Sigmoid colon (tissue), 7 donors: Measurements from ENCODE around the gene SKA2. TPM values are rescaled to one million over a fixed set of nuclear protein-coding genes. Genes with fewer than 3 reads are reported as not detected.

Experiments used
- DNase-seq: peaks from one replicate; pipeline ENCODE4 v3.0.0-alpha.2; 2019
- H3K27ac ChIP-seq, 4 donors: fragments of 200-600 bp; sonication (generic); one replicate each; pipeline ENCODE4 v1.5.1; 2016 to 2019; ENCODE audit warnings: mild to moderate bottlenecking in 1 of 4
- H3K27me3 ChIP-seq, 3 donors: fragments of 200-600 bp; sonication (generic); one replicate each; pipeline ENCODE4 v1.5.1; 2019; ENCODE audit warnings: mild to moderate bottlenecking in 1 of 3
- H3K36me3 ChIP-seq, 4 donors: fragments of 200-600 bp; sonication (generic); one replicate each; pipeline ENCODE4 v1.5.1; 2016 to 2019
- H3K4me1 ChIP-seq, 4 donors: fragments of 200-600 bp; sonication (generic); one replicate each; pipeline ENCODE4 v1.5.1; 2017 to 2019
- H3K4me3 ChIP-seq, 4 donors: fragments of 200-600 bp; sonication (generic); one replicate each; pipeline ENCODE4 v1.5.1; 2017 to 2019; ENCODE audit warnings: mild to moderate bottlenecking in 2 of 4, moderate library complexity in 1 of 4
- H3K9me3 ChIP-seq, 4 donors: fragments of 200-600 bp in 3 of 4; sonication (generic) in 3 of 4; one replicate each; pipeline versions ENCODE4 v1.5.1 to v1.6.1; 2013 to 2019
- CTCF ChIP-seq, 4 experiments: fragments of 450-650 bp in 3 of 4; fragments of 200-600 bp in 1 of 4; IDR thresholded peaks; one replicate each; pipeline ENCODE4 v1.5.1; 2016 to 2019; ENCODE audit warnings: antibody characterized with exemption in 4 of 4, mild to moderate bottlenecking in 3 of 4, moderate library complexity in 2 of 4
- EP300 ChIP-seq, 4 donors: sonication (generic); formaldehyde crosslinking; IDR thresholded peaks; one replicate each; pipeline ENCODE4 v1.6.1; 2017; ENCODE audit warnings: antibody characterized with exemption in 4 of 4
- POLR2A ChIP-seq, 2 donors: fragments of 450-650 bp; IDR thresholded peaks; one replicate each; pipeline ENCODE4 v1.6.1; 2016; ENCODE audit warnings: antibody characterized with exemption in 2 of 2, mild to moderate bottlenecking in 2 of 2, moderate library complexity in 2 of 2
- POLR2AphosphoS5 ChIP-seq, 4 donors: sonication (generic); formaldehyde crosslinking; IDR thresholded peaks; one replicate each; pipeline ENCODE4 v1.6.1; 2017; ENCODE audit warnings: antibody characterized with exemption in 4 of 4
- WGBS, 2 donors: extraction: QIAGEN DNeasy Blood & Tissue Kit; methylation state at CpG; one replicate each; pipeline ENCODE4 v1.1.7; 2013; 5-methylcytosine and 5-hydroxymethylcytosine counted together
- intact Hi-C: fragments of 100-400 bp; cut with DNase I; formaldehyde crosslinking; loops from one replicate; pipeline ENCODE4 v1.15.1; 2023
- polyA plus RNA-seq, 3 donors: library from polyadenylated mRNA; stranded (reverse); fragments of 200-250 nt; gene quantifications; one replicate each; pipeline ENCODE4 v1.2.3, GENCODE V29; 2013
- total RNA-seq, 4 donors: library from RNA; depleted of rRNA; stranded (reverse); fragments of >200 nt; gene quantifications; one replicate each; pipeline ENCODE4 v1.1.0, GENCODE V29; 2016
- donor health status: healthy with polysubstance abuse.
- donor health status: Bipolar disorder and iron deficiency.
- donor health status: healthy.

SKA2 gene
- total RNA-seq (10 to 100 TPM; 30.3 to 49.6 (median 42.1) TPM), polyA plus RNA-seq (10 to 100 TPM; 19.2 to 41.4 (median 39.0) TPM)

GRCh38 chr17:59154721-59155438 lies at the start of gene SKA2:
Gene SKA2, minus strand, starts transcription at chr17:59155186. Its CDS starts 23 bp downstream, at chr17:59155163.
- Histone ChIP-seq H3K27me3 (no peaks in the 10 kb centered on the region), H3K9me3 (no peaks in the 10 kb centered on the region), H3K4me1 (peaks cover 0 to 25% (median 19%) of the 10 kb centered on the region in 4 donors), H3K4me3 (peak within 1 kb of the TSS; percentile 59 to 81 (median 70)), H3K27ac (peak within 1 kb of the TSS; percentile 81 to 92 (median 88)), H3K36me3 (no peaks in the 10 kb centered on the region)
- peak; percentile 29 to 76 (median 66) for TF ChIP-seq POLR2AphosphoS5 (IDR thresholded peaks at IDR 0.05)
- no peak for TF ChIP-seq EP300 (IDR thresholded peaks at IDR 0.05)
- TF ChIP-seq POLR2A (IDR thresholded peaks at IDR 0.05): no peak
- peak; percentile 99 for DNase-seq
- intact Hi-C loops: loop anchor here (1.0 to 5.0 kb wide), 3 partner anchors 49 to 638 kb away; partner anchors contain the start of genes SMG8 and TRIM37
- 0 to 1% methylated on average over 39 of the region's 39 CpGs for WGBS, 2 donors

- no peaks in the 10 kb centered on the region for H3K9me3 ChIP-seq
- H3K4me1 ChIP-seq: no peaks in the 10 kb centered on the region
- intact Hi-C loops: no loop called here
- WGBS, 2 donors: 90 to 93% methylated on average over 1 of the region's 1 CpG
- DNase-seq: no peak
- TF ChIP-seq POLR2A (IDR thresholded peaks at IDR 0.05) (no peak), EP300 (IDR thresholded peaks at IDR 0.05) (no peak), POLR2AphosphoS5 (IDR thresholded peaks at IDR 0.05) (no peak), CTCF (IDR thresholded peaks at IDR 0.05) (no peak)
- H3K27me3 ChIP-seq: no peaks in the 10 kb centered on the region
- no peak overlapping the region for H3K4me3 ChIP-seq
- no peaks in the 10 kb centered on the region for H3K36me3 ChIP-seq
- H3K27ac ChIP-seq: no peak overlapping the region
These were observed 47.3 kb upstream of the SKA2 start for GRCh38 chr17:59202320-59202719.

- Histone ChIP-seq H3K9me3 (no peaks in the 10 kb centered on the region), H3K4me1 (no peaks in the 10 kb centered on the region), H3K27ac (no peak overlapping the region), H3K27me3 (no peaks in the 10 kb centered on the region), H3K4me3 (no peak overlapping the region), H3K36me3 (no peaks in the 10 kb centered on the region)
- WGBS, 2 donors: 94 to 95% methylated on average over 4 of the region's 4 CpGs
- no peak for TF ChIP-seq POLR2A (IDR thresholded peaks at IDR 0.05)
- TF ChIP-seq EP300 (IDR thresholded peaks at IDR 0.05): no peak
- TF ChIP-seq POLR2AphosphoS5 (IDR thresholded peaks at IDR 0.05): no peak
- no peak for TF ChIP-seq CTCF (IDR thresholded peaks at IDR 0.05)
- intact Hi-C loops: no loop called here
- DNase-seq: no peak
These were observed 44.4 kb upstream of the SKA2 start for GRCh38 chr17:59199398-59199797.

GRCh38 chr17:59193336-59193862 lies 38.4 kb upstream of the SKA2 start:
- no peak for TF ChIP-seq POLR2A (IDR thresholded peaks at IDR 0.05)
- no peak for TF ChIP-seq CTCF (IDR thresholded peaks at IDR 0.05)
- no peak for TF ChIP-seq EP300 (IDR thresholded peaks at IDR 0.05)
- no peak for TF ChIP-seq POLR2AphosphoS5 (IDR thresholded peaks at IDR 0.05)
- H3K27ac ChIP-seq: no peak overlapping the region
- intact Hi-C loops: no loop called here
- H3K9me3 ChIP-seq: no peaks in the 10 kb centered on the region
- no peak overlapping the region for H3K4me3 ChIP-seq
- no peaks in the 10 kb centered on the region for H3K4me1 ChIP-seq
- no peaks in the 10 kb centered on the region for H3K36me3 ChIP-seq
- DNase-seq: no peak
- no peaks in the 10 kb centered on the region for H3K27me3 ChIP-seq
- WGBS, 2 donors: 95 to 96% methylated on average over 3 of the region's 3 CpGs

- H3K27me3 ChIP-seq: no peaks in the 10 kb centered on the region
- no peaks in the 10 kb centered on the region for H3K36me3 ChIP-seq
- TF ChIP-seq CTCF (IDR thresholded peaks at IDR 0.05) (no peak), POLR2A (IDR thresholded peaks at IDR 0.05) (no peak), POLR2AphosphoS5 (IDR thresholded peaks at IDR 0.05) (no peak)
- DNase-seq: no peak
- H3K27ac ChIP-seq: no peak overlapping the region
- H3K9me3 ChIP-seq: no peaks in the 10 kb centered on the region
- 96 to 98% methylated on average over 2 of the region's 2 CpGs for WGBS, 2 donors
- H3K4me1 ChIP-seq: no peaks in the 10 kb centered on the region
- intact Hi-C loops: no loop called here
- no peak overlapping the region for H3K4me3 ChIP-seq
These were observed 35.8 kb upstream of the SKA2 start for GRCh38 chr17:59190806-59191205.
